WTC11 (cell line): ENCODE data around the gene OBSCN. TPM values are rescaled to one million over a fixed set of nuclear protein-coding genes. Genes with fewer than 3 reads are reported as not detected.

ENCODE experiments used
- ATAC-seq: fragments of 200-7000 bp; cut with Tn5 transposase; 2 replicates; pipeline ENCODE4 v1.10.0; 2021; ENCODE audit warnings: mild to moderate bottlenecking, moderate library complexity
- CTCF ChIA-PET: fragments of 300-600 bp; sonication (Branson Sonifier 250); formaldehyde crosslinking; loops from one replicate; lab custom pipeline; 2021; ENCODE audit warnings: antibody characterized with exemption; lab: Charles Lee
- POLR2A ChIA-PET: fragments of 350-600 bp; sonication (Branson Sonifier 250); formaldehyde crosslinking; loops from one replicate; lab custom pipeline; 2021; ENCODE audit warnings: antibody characterized with exemption; lab: Charles Lee
- DNase-seq: peaks from one replicate; pipeline ENCODE4 v3.0.0; 2021; ENCODE audit warnings: low spot score
- H3K27ac Mint-ChIP-seq: 2 replicates; pipeline ENCODE4 v1.8.0; 2021; ENCODE audit warnings: mixed read lengths
- H3K27me3 Mint-ChIP-seq: 2 replicates; pipeline ENCODE4 v1.8.0; 2021; ENCODE audit warnings: low read depth, mild to moderate bottlenecking, moderate library complexity, mixed read lengths
- H3K36me3 Mint-ChIP-seq: 2 replicates; pipeline ENCODE4 v1.8.0; 2021; ENCODE audit warnings: mixed read lengths
- H3K4me1 Mint-ChIP-seq: 2 replicates; pipeline ENCODE4 v1.8.0; 2022; ENCODE audit warnings: mixed read lengths
- H3K4me3 Mint-ChIP-seq: 2 replicates; pipeline ENCODE4 v1.8.0; 2021; ENCODE audit warnings: mild to moderate bottlenecking, moderate library complexity, mixed read lengths
- H3K9me3 Mint-ChIP-seq: 2 replicates; pipeline ENCODE4 v1.8.0; 2021; ENCODE audit warnings: mixed read lengths
- CBFB ChIP-seq: sonication (generic); formaldehyde crosslinking; IDR thresholded peaks from 2 replicates; pipeline ENCODE4 v1.8.1; 2022; ENCODE audit warnings: mild to moderate bottlenecking, low read depth, missing genetic modification reagents
- EMX1 ChIP-seq: fragments of 250-450 bp; sonication (Bioruptor Pico); IDR thresholded peaks from 2 replicates; pipeline ENCODE4 v1.8.0; 2021; ENCODE audit warnings: mild to moderate bottlenecking
- IRF2 ChIP-seq: sonication (generic); formaldehyde crosslinking; IDR thresholded peaks from 2 replicates; pipeline ENCODE4 v1.8.0; 2022; ENCODE audit warnings: low read depth, missing genetic modification reagents, borderline replicate concordance
- MXD4 ChIP-seq: fragments of 250-450 bp; sonication (Bioruptor Pico); IDR thresholded peaks from 2 replicates; pipeline ENCODE4 v1.8.0; 2021; ENCODE audit warnings: mild to moderate bottlenecking, moderate library complexity, borderline replicate concordance
- MYBL2 ChIP-seq: sonication (generic); formaldehyde crosslinking; IDR thresholded peaks from 2 replicates; pipeline ENCODE4 v1.8.1; 2023; ENCODE audit warnings: mild to moderate bottlenecking, moderate library complexity, missing genetic modification reagents
- NFATC4 ChIP-seq: fragments of 250-450 bp; sonication (Bioruptor Pico); IDR thresholded peaks from 2 replicates; pipeline ENCODE4 v1.9.0; 2021; ENCODE audit warnings: mild to moderate bottlenecking
- NFYB ChIP-seq: sonication (generic); formaldehyde crosslinking; conservative IDR thresholded peaks from 2 replicates; pipeline ENCODE4 v1.8.0; 2022; ENCODE audit warnings: low read depth, missing genetic modification reagents
- ZNF423 ChIP-seq: fragments of 250-450 bp; sonication (Bioruptor Pico); IDR thresholded peaks from 2 replicates; pipeline ENCODE4 v2.1.2; 2022; ENCODE audit warnings: mild to moderate bottlenecking, moderate library complexity
- total RNA-seq: library from RNA; stranded (reverse); gene quantifications from 3 replicates; pipeline ENCODE4 v1.2.3, GENCODE V29; 2021
- TF ChIP-seq, protein P1 (sequence below): sonication (generic); formaldehyde crosslinking; IDR thresholded peaks from 2 replicates; pipeline ENCODE4 v1.8.0; 2022; ENCODE audit warnings: mild to moderate bottlenecking, missing genetic modification reagents
- TF ChIP-seq, protein P2 (sequence below): sonication (generic); formaldehyde crosslinking; IDR thresholded peaks from 2 replicates; pipeline ENCODE4 v1.8.1; 2022; ENCODE audit warnings: mild to moderate bottlenecking, missing genetic modification reagents, moderate library complexity, borderline replicate concordance
- TF ChIP-seq, protein P3 (sequence below): sonication (generic); formaldehyde crosslinking; IDR thresholded peaks from 2 replicates; pipeline ENCODE4 v1.8.1; 2022; ENCODE audit warnings: missing genetic modification reagents, borderline replicate concordance
- TF ChIP-seq, protein P4 (sequence below): sonication (generic); formaldehyde crosslinking; IDR thresholded peaks from 2 replicates; pipeline ENCODE4 v1.8.1; 2022; ENCODE audit warnings: low read depth, missing genetic modification reagents, borderline replicate concordance
- TF ChIP-seq, protein P5 (sequence below): sonication (generic); formaldehyde crosslinking; IDR thresholded peaks from 2 replicates; pipeline ENCODE4 v1.8.1; 2023; ENCODE audit warnings: mild to moderate bottlenecking, moderate library complexity, missing genetic modification reagents

Gene OBSCN
- total RNA-seq, 1 experiment from 2014 or later: 38.8 TPM

DNA sequence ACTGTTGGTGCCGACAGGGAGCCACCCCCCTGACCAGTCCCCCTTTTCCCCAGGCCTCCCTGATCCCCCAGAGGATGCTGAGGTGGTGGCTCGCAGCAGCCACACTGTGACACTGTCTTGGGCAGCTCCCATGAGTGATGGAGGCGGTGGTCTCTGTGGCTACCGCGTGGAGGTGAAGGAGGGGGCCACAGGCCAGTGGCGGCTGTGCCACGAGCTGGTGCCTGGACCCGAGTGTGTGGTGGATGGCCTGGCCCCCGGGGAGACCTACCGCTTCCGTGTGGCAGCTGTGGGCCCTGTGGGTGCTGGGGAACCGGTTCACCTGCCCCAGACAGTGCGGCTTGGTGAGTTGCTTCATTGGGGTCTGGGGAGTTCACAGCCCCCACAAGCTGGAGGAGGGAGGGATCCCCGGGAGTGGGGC is 109.6 kb downstream of the OBSCN start (continued):
- TF ChIP-seq, protein P1, sequence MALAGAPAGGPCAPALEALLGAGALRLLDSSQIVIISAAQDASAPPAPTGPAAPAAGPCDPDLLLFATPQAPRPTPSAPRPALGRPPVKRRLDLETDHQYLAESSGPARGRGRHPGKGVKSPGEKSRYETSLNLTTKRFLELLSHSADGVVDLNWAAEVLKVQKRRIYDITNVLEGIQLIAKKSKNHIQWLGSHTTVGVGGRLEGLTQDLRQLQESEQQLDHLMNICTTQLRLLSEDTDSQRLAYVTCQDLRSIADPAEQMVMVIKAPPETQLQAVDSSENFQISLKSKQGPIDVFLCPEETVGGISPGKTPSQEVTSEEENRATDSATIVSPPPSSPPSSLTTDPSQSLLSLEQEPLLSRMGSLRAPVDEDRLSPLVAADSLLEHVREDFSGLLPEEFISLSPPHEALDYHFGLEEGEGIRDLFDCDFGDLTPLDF (CRISPR knock-in tag): no peak
- no peak for TF ChIP-seq IRF2 (CRISPR knock-in tag)

DNA sequence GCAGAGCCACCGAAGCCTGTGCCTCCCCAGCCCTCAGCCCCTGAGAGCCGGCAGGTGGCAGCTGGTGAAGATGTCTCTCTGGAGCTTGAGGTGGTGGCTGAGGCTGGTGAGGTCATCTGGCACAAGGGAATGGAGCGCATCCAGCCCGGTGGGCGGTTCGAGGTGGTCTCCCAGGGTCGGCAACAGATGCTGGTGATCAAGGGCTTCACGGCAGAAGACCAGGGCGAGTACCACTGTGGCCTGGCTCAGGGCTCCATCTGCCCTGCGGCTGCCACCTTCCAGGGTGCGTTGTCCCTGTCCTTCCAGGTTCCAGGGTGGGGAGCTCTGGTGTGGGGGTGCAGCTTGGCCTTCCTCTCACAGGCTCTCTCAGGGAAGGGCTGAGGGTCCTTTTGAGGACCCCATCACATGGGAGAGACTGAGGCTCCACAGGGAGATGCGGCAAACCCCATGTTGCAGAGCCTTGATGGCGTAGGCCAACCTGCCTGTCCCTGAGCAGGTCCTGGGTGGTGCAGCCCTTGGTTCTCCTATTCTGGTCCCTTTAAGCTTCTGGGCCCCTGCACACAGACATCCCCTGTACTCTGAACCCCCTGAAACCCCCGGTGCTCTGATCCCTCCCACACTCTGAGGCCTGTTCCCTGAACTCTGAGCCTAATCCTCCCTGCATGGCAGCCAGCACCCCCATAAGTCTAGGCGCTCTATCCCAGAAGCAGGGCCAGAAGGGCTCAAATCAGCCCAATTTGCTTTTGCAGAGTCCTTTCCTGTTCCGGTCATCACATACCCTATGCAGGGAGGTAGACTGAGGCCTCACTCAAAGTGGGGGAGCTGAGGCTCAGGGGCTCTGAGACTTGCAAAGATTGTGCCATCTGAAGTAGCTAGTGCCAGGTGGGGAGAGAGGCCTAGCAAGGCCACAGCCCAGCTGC is 110.3 kb downstream of the OBSCN start:
- no peak overlapping the region for H3K27ac Mint-ChIP-seq
- H3K9me3 Mint-ChIP-seq: peaks cover 1% of the 10 kb centered on the region; the same call in 1 of the 2 replicates
- TF ChIP-seq NFATC4 (CRISPR knock-in tag): no peak
- TF ChIP-seq, protein P2, sequence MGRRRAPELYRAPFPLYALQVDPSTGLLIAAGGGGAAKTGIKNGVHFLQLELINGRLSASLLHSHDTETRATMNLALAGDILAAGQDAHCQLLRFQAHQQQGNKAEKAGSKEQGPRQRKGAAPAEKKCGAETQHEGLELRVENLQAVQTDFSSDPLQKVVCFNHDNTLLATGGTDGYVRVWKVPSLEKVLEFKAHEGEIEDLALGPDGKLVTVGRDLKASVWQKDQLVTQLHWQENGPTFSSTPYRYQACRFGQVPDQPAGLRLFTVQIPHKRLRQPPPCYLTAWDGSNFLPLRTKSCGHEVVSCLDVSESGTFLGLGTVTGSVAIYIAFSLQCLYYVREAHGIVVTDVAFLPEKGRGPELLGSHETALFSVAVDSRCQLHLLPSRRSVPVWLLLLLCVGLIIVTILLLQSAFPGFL (CRISPR knock-in tag): no peak
- no peak for TF ChIP-seq MYBL2 (CRISPR knock-in tag)
- no peak for TF ChIP-seq EMX1
- no peak for TF ChIP-seq CBFB
- TF ChIP-seq NFYB (CRISPR knock-in tag): no peak
- no peak for TF ChIP-seq IRF2 (CRISPR knock-in tag)
- H3K4me3 Mint-ChIP-seq: no peak overlapping the region
- CTCF ChIA-PET: no interaction called here
- no peaks in the 10 kb centered on the region; the same call in 1 of the 2 replicates for H3K27me3 Mint-ChIP-seq
- no peaks in the 10 kb centered on the region for H3K4me1 Mint-ChIP-seq
- H3K36me3 Mint-ChIP-seq: peaks cover 15% of the 10 kb centered on the region
- POLR2A ChIA-PET: no interaction called here
- DNase-seq: no peak
- ATAC-seq: no peak

DNA sequence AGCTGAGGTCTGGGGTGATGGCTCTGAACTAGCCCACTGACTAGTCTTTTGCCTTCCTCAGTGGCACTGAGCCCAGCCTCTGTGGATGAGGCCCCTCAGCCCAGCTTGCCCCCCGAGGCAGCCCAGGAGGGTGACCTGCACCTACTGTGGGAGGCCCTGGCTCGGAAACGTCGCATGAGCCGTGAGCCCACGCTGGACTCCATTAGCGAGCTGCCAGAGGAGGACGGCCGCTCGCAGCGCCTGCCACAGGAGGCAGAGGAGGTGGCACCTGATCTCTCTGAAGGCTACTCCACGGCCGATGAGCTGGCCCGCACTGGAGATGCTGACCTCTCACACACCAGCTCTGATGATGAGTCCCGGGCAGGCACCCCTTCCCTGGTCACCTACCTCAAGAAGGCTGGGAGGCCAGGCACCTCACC is 111.0 kb downstream of the OBSCN start:
- ChIA-PET POLR2A (no interaction called here), CTCF (no interaction called here)
- TF ChIP-seq MXD4: no peak
- TF ChIP-seq, protein P3, sequence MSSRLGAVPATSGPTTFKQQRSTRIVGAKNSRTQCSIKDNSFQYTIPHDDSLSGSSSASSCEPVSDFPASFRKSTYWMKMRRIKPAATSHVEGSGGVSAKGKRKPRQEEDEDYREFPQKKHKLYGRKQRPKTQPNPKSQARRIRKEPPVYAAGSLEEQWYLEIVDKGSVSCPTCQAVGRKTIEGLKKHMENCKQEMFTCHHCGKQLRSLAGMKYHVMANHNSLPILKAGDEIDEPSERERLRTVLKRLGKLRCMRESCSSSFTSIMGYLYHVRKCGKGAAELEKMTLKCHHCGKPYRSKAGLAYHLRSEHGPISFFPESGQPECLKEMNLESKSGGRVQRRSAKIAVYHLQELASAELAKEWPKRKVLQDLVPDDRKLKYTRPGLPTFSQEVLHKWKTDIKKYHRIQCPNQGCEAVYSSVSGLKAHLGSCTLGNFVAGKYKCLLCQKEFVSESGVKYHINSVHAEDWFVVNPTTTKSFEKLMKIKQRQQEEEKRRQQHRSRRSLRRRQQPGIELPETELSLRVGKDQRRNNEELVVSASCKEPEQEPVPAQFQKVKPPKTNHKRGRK (CRISPR knock-in tag): no peak
- TF ChIP-seq ZNF423: no peak
- TF ChIP-seq, protein P4, sequence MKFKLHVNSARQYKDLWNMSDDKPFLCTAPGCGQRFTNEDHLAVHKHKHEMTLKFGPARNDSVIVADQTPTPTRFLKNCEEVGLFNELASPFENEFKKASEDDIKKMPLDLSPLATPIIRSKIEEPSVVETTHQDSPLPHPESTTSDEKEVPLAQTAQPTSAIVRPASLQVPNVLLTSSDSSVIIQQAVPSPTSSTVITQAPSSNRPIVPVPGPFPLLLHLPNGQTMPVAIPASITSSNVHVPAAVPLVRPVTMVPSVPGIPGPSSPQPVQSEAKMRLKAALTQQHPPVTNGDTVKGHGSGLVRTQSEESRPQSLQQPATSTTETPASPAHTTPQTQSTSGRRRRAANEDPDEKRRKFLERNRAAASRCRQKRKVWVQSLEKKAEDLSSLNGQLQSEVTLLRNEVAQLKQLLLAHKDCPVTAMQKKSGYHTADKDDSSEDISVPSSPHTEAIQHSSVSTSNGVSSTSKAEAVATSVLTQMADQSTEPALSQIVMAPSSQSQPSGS (CRISPR knock-in tag): no peak
- TF ChIP-seq, protein P5, sequence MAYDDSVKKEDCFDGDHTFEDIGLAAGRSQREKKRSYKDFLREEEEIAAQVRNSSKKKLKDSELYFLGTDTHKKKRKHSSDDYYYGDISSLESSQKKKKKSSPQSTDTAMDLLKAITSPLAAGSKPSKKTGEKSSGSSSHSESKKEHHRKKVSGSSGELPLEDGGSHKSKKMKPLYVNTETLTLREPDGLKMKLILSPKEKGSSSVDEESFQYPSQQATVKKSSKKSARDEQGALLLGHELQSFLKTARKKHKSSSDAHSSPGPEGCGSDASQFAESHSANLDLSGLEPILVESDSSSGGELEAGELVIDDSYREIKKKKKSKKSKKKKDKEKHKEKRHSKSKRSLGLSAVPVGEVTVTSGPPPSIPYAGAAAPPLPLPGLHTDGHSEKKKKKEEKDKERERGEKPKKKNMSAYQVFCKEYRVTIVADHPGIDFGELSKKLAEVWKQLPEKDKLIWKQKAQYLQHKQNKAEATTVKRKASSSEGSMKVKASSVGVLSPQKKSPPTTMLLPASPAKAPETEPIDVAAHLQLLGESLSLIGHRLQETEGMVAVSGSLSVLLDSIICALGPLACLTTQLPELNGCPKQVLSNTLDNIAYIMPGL: no peak
- no peaks in the 10 kb centered on the region for H3K4me1 Mint-ChIP-seq
- H3K36me3 Mint-ChIP-seq: peaks cover 15% of the 10 kb centered on the region
- H3K4me3 Mint-ChIP-seq: no peak overlapping the region
- H3K27ac Mint-ChIP-seq: no peak overlapping the region
- no peak for DNase-seq
- no peak for ATAC-seq
- H3K9me3 Mint-ChIP-seq: no peaks in the 10 kb centered on the region
- no peaks in the 10 kb centered on the region for H3K27me3 Mint-ChIP-seq
